HG02840 (cell line): ENCODE results near the gene SYNJ2.

Experiments used
- ATAC-seq: cut with Tn5 transposase; IDR thresholded peaks from one replicate; pipeline ENCODE4 v1.9.1; 2021; ENCODE audit warnings: mild to moderate bottlenecking, moderate library complexity, moderate number of reproducible peaks; ENCODE audit not compliant: unreplicated experiment, low FRiP score

The SYNJ2 gene

DNA sequence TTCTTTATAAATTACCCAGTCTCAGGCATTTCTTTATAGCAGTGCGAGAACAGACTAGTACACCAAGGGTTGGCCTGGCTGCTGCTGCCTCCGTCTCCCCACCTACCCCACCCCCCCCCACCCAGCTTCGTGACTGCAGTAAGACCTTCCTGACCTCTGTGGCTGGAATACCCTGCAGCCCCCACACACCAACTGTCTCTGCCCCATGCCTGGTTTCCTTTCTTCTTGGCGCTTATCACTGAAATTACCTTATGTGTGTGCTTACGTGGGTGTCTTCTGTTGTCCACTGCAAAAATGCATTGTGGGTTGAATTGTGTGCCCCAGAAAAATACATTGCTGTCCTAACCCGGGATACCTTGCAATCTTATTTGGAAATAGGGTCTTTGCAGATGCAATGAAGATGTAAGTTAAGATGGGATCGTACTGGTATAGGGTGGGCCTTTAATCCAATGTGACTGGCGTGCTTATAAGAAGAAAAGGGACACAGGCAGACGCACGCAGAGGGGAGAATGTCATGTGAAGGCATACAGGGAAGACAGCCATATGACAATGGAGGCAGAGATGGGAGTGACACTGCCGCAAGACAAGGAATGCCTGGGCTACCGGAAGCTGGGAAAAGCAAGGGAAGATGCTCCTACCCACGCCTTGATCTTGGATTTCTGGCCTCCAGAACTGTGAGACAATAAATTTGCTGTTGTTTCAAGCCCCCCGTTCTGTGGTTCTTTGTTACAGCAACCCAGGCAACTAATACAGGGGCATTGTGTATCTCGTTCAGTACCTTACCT, 15.4 kb downstream of the SYNJ2 start:
- ATAC-seq = no peak

DNA sequence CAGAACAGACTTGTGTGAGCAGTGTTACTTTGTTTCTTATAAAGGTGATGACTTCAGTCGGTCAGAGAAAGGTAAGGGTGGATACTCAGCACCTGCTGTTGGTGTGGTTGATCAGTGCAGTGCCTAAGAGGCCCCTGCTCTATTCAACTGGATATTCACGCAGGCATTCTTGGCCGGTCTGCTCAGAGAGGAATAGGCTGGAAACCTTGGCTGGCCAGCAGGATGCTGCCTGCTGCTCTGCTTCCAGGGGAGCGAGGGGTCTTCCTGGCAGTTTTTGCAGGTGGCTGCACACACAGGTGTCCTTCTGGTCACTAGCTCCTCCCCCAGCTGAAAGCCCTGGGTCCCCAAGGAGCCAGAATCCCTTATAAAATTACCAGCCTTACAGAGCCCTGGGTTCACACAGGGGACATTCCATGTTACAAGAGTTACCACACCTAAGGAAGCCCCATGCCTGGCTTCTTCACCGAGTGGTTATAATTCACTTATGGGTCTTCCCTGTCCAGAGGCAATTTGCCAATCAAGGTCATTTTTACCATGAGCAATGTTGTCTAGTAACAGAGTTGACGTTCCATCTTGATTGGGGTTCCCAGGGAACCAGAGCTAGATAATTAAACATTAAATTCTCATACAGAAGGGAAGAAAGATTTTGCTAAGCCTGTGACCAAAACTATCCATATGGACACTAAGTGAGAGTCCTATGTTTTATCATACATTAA, 16.4 kb downstream of the SYNJ2 start:
- no peak for ATAC-seq

DNA sequence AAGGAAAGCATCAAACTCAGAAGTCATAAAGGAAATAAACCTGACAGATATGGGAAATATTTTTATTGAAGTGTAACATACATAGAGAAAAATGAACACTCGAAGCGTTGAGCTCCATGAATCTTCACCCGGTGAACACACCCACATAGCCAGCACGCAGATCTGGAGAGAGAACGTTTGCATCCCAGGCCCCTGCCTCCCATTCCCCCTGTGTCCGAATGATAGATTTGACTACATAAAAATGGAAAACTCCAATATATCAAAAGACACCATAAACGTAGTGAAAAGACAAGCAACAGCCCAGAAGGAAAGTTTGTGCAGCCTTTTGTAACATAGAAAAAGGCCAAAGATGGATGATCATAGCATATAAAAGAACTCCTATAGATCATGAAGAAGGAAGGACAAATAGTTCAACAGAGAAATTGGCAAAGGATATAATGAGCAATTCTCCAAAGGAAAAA, 17.1 kb downstream of the SYNJ2 start:
- no peak for ATAC-seq

DNA sequence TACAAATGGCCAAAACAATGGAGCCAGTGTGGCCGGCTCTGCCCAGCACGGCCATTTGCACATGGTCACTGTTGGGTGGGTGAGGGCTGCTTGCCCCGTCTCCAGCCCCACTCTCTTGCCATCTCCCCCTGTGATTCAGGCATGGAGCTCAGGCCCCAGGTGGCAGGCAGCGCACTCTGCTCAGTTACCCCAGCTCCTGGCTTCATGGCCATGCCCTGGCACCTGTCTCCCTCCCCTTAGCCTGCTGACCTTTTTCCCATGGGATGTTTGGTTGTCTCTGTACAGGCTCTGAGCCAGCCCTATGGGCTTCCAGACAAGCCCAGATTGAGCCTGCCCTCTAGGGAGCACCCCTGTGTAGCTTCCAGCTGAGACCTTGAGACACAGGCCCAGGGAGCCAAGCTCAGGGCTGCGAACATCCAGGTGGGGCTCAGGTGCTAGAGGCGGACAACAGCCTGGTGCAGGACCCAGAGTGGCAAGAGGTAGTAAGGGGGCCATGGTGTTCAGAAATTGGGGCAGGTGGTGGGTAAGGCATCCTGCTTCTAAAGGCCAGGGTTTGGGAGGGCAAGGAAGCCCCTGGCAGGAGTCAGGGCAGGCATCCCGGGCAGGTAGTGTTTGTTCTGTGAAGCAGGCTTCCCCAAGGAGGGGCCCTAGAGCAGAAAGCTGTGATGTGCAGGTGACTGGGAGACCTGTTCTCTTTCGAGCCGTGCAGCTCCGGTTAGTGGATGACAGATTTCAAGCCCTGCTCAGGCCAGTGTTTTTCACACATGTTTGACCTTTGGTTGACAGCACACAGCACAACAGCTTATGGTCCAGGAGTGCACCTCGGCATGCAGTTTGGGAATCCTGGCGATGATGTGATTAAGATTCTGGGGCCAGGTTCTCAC, 17.7 kb downstream of the SYNJ2 start:
- no peak for ATAC-seq

DNA sequence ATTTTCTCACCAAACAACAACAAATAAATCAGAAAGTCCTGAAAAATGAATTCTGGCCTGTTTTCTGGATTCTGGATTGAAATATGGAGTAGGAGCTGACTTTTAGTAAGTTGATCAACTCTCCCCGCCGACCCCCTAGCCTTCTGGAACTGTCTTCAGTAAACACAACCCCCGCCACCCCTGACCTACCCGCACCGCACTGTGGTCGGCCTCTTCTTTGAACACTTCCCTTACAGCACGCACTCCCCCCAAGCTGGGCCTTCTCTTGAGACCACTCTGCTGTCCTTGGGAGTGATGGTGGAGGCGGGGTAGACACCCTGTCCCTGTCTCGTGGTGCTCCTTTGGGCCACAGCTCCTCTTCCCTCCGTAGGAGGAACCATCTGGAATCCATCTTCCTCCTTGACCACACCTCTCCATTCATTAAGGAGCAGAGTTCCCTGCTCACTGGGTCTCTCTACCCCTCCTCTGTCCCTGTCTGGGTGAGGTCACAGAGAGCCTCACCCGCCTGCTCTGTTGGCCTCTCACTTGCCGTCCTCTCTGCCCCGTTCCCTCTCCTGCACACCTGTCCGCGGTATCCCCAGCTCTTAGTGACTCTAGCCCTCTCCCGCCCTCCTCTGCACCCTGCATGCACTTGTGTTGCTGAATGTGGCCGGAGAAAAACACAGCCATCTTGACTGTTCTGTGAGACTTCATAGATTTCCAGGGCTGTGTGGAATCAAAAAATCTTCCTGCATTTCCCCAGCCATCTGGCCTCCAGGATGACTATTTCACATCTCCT, 19.1 kb downstream of the SYNJ2 start:
- ATAC-seq = no peak

DNA sequence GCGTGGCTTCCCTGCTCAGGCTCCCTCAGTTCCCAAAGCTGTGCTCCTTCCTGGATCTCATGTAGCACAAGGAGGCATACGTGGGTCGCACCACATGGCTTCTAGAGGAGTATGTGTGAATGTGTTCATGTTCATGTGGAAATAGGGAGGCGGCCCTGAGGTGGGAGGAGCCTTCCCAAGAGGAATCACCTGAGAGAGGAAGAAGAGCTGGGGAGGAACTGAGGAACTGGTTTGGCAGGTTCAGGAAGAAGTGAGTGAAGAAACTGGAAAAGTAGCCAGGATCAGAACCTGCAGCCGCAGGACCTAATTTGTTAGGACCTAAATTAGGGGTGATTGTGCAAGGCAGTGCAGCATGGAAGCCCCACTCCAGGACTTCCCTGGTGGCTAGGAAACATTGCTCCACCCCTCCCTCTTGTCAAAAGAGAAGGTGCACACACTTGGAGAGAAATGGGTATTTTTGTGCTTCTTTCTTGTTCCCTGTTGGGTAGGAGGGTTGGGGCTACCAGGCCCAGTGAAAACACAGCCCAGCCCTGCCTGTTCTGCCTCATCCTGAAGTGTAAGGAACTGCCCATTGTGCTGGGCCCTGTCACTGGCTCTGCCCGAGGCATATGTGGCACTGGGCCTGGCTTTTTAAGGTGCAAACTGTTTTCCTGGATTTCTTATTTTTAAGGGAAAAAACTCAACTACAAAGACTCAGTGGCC, 20.7 kb downstream of the SYNJ2 start:
- ATAC-seq = no peak

DNA sequence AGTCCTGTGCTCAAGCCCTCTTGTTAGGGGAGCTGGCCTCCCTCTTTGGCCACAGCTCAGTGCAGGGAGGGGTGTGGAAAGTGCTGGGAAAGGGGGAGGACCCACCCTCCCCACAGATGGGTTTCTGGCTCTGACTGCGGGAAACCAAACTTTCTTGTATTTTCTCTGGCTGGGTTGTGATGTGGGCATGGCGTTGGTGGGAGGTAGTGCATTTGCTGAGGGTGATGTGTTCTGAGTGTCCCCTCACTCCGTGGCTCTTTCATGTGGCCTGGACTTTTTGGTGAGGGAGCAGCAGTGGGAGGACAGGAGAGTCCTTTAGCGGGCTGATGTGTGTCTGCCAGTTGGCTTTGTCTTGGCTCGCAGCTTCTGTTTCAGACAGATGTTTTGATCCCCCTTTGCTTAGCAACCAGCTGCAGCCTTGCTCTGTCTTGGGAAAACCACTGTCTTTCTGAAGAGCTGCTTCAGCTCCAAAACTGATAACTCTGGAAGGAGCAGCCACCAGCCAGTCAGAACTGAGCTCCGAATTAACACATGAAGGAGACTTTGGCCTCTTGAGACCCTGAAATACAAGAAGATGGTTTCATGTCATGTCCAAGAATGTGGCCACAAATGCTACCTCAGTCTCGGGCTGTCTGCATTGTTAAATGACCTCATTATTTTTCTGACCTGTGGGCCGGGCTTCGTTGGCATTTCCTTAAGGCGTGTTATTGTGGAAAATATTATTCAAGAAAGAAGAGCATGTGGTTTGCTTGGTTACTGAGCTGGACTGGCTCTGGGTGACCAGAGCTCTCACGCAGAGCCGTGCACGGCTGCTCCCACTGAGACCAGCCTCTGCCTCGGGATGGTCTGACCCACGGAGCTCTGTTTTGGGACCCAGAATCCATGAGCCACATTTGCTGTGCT, 21.5 kb downstream of the SYNJ2 start:
- ATAC-seq = no peak

DNA sequence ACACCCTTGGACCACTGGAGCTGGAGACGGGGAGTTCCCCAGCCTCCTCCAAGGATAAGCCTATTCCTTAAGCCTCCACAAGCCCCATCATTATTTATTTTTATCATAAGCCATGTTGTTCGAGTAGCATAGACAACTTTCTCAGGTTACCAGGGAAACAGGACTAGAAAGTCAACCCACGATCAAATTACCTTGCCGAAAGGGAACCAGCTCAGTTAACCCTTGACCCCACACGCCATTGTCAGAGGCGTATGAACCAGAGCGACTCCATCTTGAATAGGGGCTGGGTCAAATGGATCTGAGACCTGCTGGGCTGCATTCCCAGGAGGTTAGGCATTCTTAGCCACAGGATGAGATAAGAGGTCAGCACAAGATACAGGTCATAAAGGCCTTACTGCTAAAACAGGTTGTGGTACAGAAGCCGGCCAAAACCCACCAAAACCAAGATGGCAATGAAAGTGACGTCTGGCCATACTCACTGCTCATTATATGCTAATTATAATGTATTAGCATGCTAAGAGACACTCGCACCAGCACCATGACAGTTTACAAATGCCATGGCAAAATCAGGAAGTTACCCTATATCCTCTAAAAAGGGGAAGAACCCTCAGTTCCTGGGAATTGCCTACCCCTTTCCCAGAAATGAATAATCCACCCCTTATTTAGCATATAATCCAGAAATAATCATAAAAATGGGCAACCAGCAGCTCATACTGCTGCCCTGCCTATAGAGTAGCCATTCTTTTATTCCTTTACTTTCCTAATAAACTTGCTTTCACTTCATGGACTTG, 22.4 kb downstream of the SYNJ2 start:
- ATAC-seq = no peak

DNA sequence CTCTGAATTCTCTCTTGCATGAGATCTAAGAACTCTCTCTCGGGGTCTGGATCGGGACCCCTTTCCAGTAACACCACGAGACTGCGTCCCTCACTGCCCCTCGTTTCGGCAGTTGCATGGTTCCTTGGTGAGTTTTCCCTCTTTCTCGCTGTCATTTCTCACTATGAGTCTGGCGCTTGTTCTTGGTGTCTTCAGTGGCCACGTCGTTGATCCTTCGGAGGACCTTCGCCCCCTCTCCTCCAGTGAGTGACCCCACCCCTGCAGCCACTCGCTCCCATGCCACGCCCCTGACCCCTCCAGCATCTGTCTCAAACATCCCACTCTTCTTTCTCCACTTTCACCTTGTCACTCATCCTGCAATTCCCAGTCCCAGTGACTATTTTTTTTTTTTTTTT, 23.0 kb downstream of the SYNJ2 start:
- ATAC-seq = no peak

DNA sequence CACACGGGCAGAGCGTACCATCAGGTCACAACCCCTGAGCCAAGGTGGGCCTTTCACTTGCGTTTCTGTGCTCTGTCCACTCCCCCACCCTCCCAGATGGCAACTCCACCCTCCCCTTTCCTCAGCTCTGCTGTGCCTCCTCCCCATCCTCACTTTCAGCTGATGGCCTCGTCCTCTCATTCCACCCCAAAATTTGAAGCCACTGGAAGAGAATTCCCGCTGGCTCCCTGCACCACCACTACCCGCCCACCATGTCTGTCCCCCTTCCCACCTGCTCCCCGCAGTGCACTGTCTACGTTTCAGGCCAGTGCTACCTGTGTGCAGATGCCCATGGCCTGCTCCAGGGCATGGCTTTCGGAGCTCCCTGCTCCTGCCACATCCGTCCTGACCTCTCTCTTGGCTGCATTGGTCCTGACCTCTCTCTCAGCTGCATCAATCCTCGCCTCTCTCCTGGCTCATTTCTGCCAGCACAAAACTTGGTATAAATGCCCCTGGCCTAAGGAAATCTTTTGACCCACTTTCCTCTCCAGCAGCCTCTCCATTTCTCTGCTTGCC, 24.0 kb downstream of the SYNJ2 start:
- ATAC-seq = no peak

DNA sequence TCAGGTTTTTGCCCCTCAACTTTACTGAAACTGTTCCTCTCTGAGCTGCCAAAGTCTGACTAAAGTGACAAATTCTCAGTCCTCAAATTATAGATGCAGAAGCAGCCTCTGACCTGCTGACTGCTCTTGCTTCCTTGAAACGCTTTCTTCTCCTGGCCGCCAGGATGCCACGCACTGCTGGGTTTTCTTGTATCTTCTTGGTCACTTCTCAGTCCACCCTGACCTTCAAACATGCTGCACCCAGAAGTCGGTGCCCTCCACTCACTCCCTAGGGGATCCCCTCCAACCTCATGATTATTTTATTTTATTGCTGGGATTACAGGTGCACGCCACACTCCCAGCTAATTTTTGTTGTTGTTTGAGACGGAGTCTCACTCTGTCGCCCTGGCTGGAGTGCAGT, 24.7 kb downstream of the SYNJ2 start:
- ATAC-seq = no peak

DNA sequence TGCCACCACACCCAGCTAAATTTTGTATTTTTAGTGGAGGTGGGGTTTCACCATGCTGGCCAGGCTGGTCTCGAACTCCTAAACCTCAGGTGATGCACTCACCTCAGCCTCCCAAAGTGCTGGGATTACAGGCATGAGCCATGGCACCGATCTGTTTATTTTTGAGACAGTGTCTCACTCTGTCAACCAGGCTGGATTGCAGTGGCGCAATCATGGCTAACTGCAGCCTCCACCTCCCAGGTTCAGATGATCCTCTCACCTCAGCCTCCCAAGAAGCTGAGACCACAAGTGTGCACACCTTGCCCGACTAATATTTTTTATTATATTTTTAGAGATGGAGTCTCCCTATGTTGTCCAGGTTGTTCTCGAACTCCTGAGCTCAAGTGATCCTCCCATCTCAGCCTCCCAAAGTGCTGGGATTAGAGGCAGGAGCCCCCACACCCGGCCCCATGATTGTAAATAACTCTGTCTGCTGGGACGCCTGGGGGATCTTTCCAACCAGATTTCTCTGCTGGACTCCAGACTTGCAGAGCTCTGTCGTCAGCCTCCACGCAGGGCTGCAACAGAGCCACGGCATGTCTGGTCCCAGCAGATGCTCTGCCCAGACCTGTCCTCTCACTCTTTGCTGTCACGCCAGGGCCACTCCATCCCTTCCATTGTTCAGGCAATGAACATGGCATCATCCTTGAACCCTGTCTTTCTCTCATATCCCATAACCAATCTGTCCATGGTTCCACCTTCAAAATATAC, 25.3 kb downstream of the SYNJ2 start:
- no peak for ATAC-seq

DNA sequence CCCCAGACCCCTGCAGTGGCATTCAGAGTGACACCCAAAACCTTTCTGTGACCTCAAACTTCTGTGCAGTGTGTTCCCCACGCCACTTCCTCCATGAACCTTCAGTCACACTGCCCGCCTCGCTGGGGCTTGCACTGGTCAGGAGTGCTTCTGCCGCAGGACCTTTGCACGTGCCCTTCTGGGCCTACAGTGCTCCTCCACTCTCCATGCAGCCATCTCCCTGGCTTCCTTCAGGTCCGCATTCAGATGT, 27.1 kb downstream of the SYNJ2 start:
- no peak for ATAC-seq

DNA sequence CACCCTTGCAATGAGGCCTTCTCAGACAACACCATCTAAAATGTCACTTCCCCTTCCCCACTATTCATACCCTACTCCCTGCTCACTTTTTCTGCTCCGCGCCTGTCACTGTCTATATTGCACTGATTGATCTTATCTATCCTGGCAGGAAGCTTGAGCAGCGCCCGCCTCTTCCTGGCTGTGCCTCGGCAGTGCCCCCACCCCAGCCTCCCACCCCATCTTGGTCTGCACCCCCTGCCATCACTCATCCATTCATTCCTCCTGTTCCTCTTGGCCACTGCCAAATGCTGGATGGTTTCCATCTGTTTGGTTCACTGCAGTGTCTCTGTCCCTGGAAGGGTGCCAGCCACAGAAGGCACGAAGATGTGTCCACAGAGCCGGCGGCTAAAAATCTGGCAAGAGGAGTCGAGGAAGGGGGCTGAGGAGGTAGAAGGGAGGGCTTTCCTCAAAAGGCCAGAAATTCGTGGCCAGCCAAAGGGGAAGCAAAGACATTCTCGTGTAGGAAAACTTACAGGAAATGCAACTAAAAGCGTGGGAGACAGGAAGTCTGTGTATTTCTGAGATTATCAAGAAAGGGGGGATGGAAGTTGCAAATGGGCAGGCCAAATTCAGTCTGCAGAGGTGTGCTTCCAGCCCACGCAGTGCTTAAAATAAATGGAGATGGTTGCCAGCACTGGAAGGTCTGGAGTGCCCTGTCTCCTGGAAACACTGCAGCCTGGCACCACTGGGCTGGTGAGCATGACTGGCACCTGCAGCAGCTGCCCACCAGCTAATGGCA, 27.6 kb downstream of the SYNJ2 start:
- ATAC-seq = no peak

DNA sequence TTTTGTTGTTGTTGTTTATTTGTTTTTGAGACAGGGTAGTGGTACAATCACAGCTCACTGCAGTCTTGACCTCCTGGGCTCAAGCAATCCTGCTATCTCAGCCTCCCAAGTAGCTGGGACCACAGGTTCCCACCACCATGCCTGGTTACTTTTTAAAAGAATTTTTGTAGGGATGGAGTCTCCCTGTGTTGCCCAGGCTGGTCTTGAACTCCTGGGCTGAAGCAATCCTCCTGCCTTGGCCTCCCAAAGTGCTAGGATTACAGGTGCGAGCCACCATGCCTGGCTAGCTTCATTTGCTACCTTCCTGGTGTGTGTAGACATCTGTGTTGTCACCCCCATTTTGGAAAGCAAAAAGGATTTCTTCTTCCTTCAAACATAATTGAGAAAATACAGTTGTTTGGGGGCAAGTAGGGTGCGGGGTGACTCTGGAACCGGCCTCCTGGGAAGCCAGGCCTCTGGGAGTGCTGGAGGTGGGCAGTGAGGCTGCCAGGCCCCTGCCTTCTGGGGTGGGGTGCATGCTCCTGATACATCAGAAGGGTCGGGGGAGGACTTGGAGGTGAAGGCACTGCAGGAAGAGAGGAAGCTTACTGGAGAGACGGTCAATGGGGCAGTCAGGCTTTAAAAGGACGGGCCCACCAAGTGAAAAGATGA, 28.4 kb downstream of the SYNJ2 start:
- no peak for ATAC-seq
